NCI-H526 treated with DMSO at 0.1 percent for 48 hours (cell line): ENCODE measurements around the gene CLDN9.

Experiments
- DNase-seq: peaks from one replicate; lab custom pipeline; 2025; lab: John Stamatoyannopoulos, UW

The CLDN9 gene

DNA sequence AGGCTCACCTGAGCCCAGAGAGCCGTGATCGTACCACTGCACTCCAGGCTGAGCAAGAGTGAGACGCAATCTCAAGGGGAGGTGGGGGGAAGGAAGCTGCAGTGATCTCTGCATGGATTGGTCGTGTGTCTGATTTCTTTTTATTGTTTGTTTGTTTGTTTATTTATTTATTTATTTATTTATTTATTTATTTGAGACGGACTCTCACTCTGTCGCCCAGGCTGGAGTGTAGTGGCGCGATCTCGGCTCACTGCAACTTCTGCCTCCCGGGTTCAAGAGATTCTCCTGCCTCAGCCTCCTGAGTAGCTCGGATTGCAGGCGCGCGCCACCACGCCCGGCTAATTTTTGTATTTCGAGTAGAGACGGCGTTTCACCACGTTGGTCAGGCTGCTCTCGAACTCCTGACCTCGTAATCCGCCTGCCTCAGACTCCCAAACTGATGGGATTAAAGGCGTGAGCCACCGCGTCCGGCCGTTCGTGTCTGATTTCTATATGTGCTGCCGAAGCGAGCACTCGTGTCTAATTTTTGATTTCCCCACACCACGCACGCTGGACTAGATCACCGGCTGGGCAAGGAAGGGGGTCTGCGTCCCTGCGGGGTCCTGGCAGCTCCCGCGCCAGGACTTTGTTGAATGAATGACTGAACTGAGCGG lies 7.0 kb downstream of the CLDN9 start:
- DNase-seq = no peak

DNA sequence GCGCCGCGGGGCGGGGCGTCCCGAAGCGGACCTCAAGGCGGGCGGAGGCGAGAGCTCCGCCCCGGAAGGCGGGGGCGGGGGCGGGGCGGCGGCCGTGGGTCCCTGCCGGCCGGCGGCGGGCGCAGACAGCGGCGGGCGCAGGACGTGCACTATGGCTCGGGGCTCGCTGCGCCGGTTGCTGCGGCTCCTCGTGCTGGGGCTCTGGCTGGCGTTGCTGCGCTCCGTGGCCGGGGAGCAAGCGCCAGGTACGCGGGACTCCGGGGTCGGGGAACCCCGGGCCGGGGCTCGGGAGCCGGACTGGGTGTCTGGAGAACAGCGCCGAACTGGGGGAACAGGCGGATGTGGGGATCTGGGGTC lies 7.5 kb downstream of the CLDN9 start, which contains the start of gene TNFRSF12A:
Gene TNFRSF12A, plus strand, starts transcription at position 122 of the 357 bp plus-strand sequence. Its CDS starts 30 bp downstream, at position 152.
- no peak for DNase-seq

DNA sequence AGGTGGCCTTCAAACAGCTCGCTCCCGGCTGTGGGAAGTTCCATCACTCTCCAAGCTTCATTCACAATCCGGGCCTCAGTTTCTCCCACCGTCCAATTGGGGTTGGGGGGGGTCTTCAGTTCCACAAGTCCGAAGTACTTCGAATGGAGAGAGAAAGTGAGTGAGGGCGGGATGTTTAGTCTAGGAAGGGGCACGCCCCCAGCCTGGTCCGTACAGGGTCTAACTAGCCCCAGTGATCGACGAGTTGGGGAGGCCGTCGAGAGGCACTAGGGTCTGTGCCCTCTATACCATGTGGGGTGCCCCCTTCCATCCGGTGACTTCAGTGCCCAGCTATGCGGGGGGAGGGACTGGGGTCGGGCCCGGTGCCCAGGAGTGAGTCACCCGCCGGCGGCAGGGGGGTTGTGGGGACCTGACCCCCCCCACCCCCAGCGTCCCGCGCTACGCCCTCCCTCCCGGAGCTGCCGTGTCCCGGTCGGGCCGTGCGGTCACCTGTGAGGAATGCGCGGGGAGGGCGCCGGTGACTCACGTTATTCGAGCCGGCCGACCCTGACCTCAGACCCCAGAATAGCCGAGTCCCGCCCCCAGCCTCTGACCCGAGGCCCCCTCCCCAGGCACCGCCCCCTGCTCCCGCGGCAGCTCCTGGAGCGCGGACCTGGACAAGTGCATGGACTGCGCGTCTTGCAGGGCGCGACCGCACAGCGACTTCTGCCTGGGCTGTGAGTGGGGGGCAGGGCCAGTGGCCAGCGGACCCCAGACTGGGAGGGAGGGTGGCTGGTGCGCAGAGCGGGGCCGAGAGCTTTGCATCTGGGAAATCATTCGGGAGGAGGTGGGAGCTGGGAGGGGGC lies 8.1 kb downstream of the CLDN9 start:
- no peak for DNase-seq

DNA sequence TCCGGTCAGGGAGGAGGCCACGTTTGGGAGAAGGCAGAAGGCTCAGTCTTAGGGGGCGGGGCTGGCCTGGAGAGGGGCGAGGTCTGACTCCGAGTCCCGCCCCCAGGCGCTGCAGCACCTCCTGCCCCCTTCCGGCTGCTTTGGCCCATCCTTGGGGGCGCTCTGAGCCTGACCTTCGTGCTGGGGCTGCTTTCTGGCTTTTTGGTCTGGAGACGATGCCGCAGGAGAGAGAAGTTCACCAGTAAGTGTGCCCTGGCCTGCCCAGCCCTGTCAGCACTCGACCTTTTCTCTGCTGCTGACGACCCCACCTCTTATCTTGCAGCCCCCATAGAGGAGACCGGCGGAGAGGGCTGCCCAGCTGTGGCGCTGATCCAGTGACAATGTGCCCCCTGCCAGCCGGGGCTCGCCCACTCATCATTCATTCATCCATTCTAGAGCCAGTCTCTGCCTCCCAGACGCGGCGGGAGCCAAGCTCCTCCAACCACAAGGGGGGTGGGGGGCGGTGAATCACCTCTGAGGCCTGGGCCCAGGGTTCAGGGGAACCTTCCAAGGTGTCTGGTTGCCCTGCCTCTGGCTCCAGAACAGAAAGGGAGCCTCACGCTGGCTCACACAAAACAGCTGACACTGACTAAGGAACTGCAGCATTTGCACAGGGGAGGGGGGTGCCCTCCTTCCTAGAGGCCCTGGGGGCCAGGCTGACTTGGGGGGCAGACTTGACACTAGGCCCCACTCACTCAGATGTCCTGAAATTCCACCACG lies 8.9 kb downstream of the CLDN9 start:
- peak; percentile 36 for DNase-seq

DNA sequence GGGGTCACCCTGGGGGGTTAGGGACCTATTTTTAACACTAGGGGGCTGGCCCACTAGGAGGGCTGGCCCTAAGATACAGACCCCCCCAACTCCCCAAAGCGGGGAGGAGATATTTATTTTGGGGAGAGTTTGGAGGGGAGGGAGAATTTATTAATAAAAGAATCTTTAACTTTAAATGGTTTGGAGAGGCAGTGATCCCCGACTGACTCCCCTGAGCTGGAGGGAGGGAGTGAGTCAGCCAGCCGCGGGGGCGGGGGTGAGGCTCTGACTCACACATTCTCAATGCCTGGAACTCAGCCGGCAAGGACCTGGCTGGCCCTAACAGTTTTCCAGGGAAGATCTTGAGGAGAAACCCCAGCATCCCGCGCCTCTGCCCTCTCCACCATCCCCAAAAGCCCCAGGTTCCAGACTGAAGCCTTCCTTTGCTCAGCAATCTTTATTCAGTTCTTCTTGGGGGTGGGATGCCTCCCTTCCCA lies 9.5 kb downstream of the CLDN9 start:
- no peak for DNase-seq

DNA sequence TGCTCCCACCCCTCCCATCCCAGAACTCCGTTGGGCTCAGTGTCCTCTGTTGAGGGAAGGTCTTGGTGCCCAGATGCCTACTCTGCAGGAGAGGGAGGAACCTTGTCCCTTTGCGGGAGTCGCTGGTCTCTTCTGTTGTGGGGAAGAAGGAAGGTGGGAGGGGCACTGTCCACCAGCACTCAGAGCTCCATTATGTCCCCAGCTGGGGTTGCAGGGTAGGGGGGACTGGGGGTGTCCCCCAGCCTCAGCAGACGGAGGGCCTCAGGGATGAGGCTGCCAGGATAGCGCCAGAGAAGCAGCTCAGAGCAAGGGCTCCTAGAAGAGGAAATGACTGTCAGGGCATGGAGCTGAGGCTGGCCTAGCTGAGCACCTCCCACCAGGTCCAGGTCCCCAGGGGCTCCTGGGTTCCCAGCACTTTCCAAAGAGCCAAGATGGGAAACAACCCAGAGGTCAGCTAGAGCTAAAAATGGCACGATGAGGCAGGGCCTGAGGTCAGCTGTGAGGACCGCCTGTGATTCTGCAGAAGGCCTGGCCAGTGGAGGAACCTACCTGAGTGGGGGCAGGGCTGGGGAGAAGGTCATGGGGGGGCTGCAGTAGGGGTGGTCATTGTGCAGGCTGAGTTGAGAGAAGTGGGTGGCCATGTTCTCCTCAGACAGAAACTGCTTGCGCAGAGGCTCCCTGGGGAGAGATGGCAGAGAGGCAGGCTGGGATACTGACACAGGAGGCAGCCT lies 10.1 kb downstream of the CLDN9 start:
- no peak for DNase-seq

DNA sequence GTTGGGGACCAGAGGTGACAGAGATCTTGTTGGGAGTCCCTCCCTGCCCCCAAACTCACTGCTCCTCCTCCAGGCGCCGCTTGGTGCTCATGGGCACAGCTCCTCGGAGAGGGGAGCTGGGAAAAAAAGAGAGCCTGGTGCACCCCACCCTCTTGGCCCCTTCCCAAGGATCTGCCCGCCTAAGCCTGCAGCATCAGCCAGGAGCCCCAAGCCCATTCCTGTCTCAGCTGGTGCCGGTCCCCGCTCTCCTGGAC lies 10.6 kb downstream of the CLDN9 start:
- DNase-seq = no peak

DNA sequence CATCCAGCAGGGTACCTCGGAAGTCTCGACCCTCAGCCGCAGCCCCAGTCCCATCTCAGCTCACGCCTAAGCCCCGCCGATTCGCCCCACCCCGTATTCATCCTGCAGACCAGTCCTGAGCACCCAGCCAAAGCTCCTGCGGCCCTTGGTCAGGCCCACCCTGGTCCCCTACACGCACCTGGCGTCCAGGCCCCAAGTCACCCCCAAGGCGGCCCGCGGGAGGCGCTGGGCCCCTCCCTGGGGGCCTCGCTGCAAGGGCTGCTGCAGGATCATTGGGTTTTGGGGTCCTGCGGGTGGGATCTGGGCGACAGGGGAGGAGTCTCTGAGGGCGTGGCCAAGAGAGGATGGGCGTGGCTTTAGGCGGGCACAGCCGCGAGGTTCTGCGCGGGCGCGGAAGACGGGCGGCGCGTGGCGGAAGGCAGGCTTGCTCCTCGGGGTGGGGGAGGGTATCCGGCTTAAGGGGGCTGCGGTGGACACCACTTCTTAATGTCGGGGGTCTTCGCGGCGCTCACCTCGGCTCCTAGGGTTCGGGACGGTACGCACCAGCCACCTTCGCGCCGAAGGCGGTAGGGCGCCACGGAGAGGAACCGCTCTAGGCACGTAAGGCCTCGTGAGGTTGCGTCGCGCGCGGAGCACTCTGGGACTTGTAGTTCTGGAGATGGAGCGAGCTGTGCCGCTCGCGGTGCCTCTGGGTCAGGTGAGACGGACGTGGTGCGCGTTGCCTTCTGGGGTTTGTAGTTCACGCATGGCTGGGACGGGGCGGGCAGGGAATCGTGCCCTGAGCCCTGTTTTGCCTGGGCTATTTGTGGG lies 11.2 kb downstream of the CLDN9 start, which contains the start of the genes HCFC1R1 and THOC6:
Gene HCFC1R1, minus strand, starts transcription at position 274 of the 810 bp plus-strand sequence. Its CDS starts 1 bp downstream, at position 273.
Gene THOC6, plus strand, starts transcription at position 367 of the 810 bp plus-strand sequence. Its CDS starts 292 bp downstream, at position 659.
- DNase-seq = peak; percentile 88

DNA sequence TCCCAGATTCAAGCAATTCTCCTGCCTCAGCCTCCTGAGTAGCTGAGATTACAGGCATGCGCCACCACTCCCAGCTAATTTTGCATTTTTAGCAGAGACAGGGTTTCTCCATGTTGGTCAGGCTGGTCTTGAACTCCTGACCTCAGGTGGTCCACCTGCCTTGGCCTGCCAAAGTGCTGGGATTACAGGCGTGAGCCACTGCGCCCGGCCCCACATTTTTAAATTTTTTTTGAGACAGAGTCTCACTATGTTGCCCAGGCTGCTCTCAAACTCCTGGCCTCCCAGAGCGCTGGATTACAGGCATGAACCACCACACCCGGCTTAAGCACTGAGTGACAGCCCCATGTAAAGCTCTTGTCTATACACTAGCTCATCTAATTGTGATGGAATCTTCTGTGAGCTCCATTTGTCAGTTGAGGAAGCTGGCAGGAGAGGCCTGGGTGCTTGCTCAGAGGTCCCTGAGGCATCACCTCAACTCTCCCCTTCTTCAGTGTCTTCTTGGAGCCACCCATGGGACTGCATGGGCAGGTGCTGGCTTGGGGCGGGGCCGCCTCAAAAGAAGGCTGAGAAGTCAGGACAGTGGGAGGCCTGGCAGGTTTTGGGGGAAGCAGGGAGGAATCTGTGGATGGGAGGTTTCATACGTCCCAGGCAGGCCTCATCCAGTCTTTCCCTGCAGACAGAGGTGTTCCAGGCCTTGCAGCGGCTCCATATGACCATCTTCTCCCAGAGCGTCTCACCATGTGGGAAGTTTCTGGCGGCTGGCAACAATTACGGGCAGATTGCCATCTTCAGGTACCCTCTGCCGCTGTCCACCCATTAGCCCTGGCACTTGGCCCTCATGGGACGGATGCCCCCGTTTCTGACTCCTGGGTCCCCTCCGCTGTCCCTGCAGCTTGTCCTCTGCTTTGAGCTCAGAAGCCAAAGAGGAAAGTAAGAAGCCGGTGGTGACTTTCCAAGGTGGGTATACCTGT lies 12.6 kb downstream of the CLDN9 start:
- no peak for DNase-seq

DNA sequence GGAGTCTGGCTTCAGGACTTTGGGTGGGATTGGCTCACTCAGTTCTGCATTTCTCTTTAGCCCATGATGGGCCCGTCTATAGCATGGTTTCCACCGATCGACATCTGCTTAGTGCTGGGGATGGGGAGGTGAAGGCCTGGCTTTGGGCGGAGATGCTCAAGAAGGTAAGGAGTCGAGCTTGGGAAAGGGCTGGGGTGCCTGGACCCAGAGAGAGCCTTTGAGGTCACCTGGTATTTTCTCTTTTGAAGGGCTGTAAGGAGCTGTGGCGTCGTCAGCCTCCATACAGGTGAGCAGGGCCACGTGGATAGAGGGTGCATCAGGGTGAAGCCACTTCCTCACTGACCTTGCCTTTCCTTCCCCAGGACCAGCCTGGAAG lies 13.3 kb downstream of the CLDN9 start:
- no peak for DNase-seq

DNA sequence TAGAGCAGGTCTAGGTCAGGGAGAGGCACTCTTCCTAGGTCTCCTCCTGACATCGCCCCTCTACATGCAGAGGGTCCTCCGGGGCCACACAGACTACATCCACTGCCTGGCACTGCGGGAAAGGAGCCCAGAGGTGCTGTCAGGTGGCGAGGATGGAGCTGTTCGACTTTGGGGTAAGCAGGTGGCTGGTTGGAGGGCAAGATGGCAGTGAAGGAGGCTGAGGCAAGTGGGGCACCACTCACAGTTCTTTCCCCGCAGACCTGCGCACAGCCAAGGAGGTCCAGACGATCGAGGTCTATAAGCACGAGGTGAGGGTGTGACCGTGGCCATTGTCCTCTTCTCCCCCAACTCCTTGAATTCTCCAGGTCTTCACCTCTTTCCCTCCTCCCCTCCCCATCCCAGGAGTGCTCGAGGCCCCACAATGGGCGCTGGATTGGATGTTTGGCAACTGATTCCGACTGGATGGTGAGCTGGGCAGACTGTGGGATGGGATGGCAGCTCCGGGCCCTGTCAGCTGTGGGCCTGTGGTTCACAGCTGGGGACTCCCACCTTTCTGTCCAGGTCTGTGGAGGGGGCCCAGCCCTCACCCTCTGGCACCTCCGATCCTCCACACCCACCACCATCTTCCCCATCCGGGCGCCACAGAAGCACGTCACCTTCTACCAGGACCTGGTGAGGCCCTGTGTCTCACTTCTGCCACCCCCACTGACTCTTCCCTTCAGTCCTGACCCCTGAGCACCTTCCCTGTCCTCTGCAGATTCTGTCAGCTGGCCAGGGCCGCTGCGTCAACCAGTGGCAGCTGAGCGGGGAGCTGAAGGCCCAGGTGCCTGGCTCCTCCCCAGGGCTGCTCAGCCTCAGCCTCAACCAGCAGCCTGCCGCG lies 14.1 kb downstream of the CLDN9 start:
- DNase-seq = no peak

DNA sequence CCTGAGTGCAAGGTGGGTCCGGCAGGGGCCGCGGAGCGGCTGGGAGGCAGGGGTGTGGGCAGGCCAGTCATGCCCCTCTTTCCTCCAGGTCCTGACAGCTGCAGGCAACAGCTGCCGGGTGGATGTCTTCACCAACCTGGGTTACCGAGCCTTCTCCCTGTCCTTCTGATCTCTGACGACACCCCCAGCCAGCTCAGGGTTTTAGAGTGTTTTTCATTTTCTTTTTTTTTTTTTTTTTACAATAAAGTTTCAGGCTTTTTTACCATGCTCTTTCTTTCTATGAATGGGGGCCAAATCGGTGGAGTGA lies 14.7 kb downstream of the CLDN9 start:
- no peak for DNase-seq

DNA sequence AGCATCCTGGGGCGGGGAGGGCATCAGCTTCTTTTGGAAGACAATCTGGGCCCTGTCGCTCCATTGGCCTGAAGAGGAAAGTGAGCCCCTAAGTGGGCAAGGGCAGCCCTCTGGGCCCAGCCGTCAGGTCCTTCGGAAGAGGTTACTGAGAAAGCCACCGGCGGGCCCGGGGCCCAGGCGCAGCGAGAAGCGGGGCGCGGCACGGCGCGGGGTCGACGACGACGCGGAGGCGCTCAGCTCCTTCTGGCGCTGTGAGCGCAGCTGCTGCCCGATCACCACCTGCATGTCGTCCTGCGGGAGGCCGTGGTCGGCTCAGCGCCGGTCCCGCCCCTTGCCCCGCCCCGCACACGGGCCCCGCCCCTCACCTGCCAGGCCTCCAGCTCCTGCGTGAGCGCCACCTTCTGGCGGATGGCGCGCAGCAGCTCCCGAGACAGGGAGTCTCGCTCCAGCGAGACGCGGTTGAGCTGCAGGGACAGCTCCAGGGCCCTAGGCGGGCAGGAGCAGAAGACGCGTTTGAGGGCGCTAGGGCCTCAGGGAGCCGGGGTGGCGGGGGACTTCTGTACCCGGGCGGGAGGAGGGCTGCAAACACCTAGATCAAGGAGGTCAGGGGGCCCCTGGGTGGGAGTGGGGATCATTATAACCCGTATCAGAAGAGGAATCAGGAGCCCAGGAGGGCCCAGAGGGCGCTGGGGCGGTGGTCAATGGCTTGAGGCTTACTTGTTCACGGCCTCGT lies 15.4 kb downstream of the CLDN9 start:
- DNase-seq = peak; percentile 27

DNA sequence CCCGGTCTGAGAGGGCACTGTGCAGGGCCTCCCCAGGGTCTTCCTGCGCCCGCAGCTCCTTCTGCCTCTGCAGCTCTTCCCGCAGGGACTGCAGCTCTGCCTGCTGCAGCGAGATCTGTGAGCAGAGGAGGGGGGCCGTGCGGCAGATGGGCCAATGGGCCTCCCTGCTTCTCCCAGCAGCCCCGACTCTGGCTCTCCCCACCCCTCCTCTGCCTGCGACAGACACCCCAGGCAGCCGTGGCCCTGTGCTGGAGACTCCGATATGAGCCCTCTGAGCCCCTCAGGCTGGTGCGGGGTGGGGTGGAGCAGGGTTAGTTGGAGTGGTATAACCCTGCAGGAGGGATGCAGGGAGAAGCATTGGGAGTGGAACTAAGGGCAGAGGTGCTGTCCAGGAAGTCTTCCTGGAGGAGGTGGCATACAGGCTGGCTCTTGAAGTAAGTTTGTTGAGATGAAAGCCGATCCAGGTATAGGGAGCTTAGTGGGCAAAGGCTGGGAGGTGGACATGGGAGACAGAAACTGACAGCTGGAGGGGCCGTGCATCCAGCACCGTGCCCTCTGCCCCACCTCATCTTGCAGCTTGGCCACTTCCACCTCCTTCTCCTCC lies 16.1 kb downstream of the CLDN9 start:
- DNase-seq = no peak

DNA sequence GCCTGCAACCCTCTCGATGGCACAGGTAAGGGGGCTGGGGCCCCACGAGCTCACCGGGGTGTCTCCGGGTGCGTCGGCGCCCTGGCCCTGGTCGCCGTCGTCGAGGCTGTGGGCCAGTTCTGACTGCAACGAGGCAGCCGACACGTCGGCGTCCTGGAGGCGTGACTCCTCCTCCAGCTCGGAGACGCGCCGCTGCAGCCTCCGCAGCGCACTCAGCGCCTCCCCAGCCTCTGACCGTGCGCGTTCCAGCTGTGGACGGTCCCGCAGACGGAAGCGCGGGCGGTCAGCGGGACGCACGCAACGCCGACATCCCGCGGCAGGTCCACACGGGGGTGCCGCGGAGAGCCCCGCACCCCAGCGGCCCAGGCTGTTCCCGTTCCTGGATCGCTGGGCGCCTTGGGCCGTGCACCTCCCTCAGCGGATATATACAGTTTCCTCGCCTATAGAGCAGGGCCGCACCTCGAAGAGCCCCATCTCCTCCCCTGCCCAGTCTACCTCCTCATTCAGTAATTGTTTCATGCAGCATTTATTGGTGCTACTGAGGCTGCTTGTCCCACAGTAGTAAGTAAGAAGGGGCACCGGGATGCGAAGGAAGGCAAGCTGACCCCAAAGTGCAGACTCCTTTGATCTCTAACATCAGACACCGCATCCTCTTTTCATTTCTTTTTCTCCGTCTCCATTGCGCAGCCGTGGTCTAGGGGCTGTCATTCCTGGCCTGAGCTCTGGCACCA lies 16.9 kb downstream of the CLDN9 start:
- no peak for DNase-seq

DNA sequence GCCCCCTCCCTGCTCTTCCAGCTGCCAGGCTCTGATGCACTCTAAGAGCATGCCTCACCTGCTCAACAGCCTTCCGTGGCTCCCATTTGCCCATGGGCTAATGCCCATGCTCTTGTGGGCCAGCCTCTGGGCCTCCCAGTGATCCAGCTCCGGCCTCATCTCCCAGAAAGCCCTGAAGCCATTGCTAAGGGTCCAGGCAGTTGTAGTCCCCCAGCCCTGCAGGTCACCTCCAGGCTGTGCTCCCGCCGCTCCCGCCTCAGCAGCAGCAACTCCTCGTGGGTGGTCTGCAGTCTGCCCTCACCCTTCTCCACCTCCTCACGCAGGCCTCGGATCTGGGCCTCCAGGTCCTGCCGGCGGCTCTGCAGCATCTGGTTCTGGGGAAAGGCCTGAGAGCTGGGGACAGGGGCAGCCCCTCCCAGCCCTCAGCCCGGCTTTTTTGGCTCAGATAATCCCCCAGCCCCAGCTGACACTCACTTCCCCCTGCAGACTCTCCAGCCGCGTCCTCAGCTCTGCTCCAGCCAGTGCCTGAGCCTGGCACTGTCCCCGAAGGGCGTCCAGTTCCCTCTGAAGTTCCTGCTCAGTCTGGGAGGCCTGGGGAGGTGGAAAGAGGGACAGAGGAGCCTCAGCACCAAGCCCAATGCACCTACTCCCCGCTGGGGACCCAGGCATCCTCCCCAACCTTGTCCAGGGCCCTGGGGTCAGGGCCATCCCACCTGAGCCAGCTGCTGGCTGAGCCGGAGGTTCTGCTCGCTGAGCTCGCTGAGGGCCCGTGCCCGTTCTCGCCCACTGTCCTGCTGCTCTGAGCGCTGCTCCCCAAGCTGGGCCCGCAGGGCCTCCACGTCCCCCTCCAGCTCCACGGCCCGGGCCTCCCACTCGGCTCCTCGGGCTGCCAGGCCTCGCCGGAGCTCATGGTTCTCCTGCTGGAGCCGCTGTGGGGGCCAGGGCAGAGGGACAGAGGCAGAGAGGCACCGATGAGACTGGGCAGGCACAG lies 17.8 kb downstream of the CLDN9 start:
- no peak for DNase-seq
